Upper lobe of left lung (tissue), 6 donors: ENCODE results near the gene GFI1B. TPM values are rescaled to one million over a fixed set of nuclear protein-coding genes. Genes with fewer than 3 reads are reported as not detected.

Experiments used
- ATAC-seq, 2 donors: fragments of 200-7000 bp; cut with Tn5 transposase; one replicate each; pipeline ENCODE4 v1.9.1; 2022; ENCODE audit warnings: mild to moderate bottlenecking in 2 of 2, moderate library complexity in 2 of 2; ENCODE audit not compliant: low FRiP score in 2 of 2
- DNase-seq, 2 donors: peaks; one replicate each; pipeline ENCODE4 v3.0.0-alpha.2; 2019 to 2020
- H3K27ac ChIP-seq, 4 donors: fragments of 200-600 bp; sonication (generic); one replicate each; pipeline ENCODE4 v1.5.1; 2016 to 2019
- H3K27me3 ChIP-seq, 4 donors: fragments of 200-600 bp; sonication (generic); one replicate each; pipeline ENCODE4 v1.5.1; 2017 to 2019
- H3K36me3 ChIP-seq, 4 donors: fragments of 200-600 bp; sonication (generic); one replicate each; pipeline ENCODE4 v1.5.1; 2016 to 2019
- H3K4me1 ChIP-seq, 4 donors: fragments of 200-600 bp; sonication (generic); one replicate each; pipeline ENCODE4 v1.5.1; 2018 to 2019
- H3K4me3 ChIP-seq, 4 donors: fragments of 200-600 bp; sonication (generic); one replicate each; pipeline ENCODE4 v1.5.1; 2017 to 2019; ENCODE audit warnings: mild to moderate bottlenecking in 2 of 4, moderate library complexity in 1 of 4
- H3K9me3 ChIP-seq, 4 donors: fragments of 200-600 bp; sonication (generic); one replicate each; pipeline ENCODE4 v1.5.1; 2018 to 2019
- EP300 ChIP-seq, 4 donors: sonication (generic); formaldehyde crosslinking; IDR thresholded peaks; one replicate each; pipeline ENCODE4 v1.5.1; 2017; ENCODE audit warnings: antibody characterized with exemption in 4 of 4, control low read depth in 2 of 4
- POLR2A ChIP-seq, 4 donors: fragments of 450-650 bp; IDR thresholded peaks; one replicate each; pipeline ENCODE4 v1.5.1; 2016 to 2017; ENCODE audit warnings: antibody characterized with exemption in 4 of 4, mild to moderate bottlenecking in 2 of 4
- POLR2AphosphoS5 ChIP-seq, 2 donors: sonication (generic); formaldehyde crosslinking; IDR thresholded peaks; one replicate each; pipeline ENCODE4 v1.5.1; 2017; ENCODE audit warnings: antibody characterized with exemption in 2 of 2
- WGBS, 2 donors: methylation state at CpG; one replicate each; pipeline ENCODE4 v1.1.5; 2017 to 2018; 5-methylcytosine and 5-hydroxymethylcytosine counted together
- total RNA-seq, 6 donors: library from RNA; depleted of rRNA in 4 of 6; stranded (reverse); fragments of >200 nt in 4 of 6; gene quantifications; one replicate each; pipeline versions ENCODE4 v1.1.0 to v1.2.1, GENCODE V29; 2016 to 2021
- TF ChIP-seq, protein P1 (sequence below), 6 experiments: fragments of 450-650 bp in 4 of 6; fragments of 200-600 bp in 2 of 6; sonication (generic) in 2 of 6; IDR thresholded peaks; one replicate each; pipeline ENCODE4 v1.5.1; 2016 to 2019; ENCODE audit warnings: antibody characterized with exemption in 6 of 6
- donor health status: DM: no; HTN: no; CAD: no; lungs with moderate emphysema.
- donor health status: DM: no; HTN: yes; CAD: no; lungs with severe emphysema.

The GFI1B gene
- total RNA-seq, 6 donors from 2014 or later: 0.97 to 3.5 (median 1.9) TPM

DNA sequence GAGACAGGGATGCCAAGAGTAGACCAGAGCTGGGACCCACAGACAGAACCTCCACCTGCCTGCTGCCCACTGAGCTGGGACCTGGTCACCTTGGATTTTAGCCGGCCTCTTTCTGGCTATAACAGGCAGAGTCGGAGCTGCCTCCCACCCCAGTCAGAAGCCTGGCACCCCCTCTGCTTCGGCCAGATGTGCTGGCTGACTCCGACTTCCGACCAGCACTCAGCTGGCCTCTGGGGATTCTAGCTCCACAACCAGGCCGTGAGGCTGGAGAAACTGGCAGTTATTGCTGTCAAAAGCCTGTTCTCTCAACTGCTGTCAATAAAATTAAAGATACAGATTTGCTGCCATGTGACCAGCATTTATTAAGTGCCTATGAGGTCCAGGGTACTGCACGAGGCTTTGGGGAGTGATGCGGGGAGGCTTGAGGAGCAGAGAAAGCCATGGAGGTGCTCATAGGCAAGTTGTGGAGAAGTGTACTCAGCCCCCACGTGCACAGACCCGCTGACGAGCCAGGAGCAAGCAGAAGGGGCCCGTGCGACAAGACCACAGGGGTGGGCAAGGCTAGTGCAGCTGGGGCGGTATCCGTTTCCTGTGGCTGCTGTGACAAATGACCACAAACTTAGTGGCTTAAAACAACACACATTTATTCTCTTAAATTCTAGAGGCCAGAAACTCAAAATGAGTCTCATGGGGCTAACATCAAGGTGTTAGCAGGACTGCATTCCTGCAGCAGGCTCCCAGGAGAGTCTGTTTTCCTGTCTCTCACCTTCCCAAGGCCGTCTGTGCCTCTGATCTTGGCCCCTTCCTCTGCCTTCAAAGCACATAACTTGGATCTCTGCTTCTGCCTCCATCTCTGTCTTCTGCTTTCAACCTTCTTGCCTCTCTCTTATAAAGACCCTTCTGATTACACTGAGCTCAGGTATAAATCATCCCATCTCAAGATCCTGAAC, 13.1 kb downstream of the GFI1B start:
- WGBS, 2 donors: 36 to 44% methylated on average over 5 to 15 of the region's 16 CpGs
- TF ChIP-seq POLR2AphosphoS5 (IDR thresholded peaks at IDR 0.05) (no peak), EP300 (IDR thresholded peaks at IDR 0.05) (no peak), POLR2A (IDR thresholded peaks at IDR 0.05) (no peak)
- TF ChIP-seq, protein P1, sequence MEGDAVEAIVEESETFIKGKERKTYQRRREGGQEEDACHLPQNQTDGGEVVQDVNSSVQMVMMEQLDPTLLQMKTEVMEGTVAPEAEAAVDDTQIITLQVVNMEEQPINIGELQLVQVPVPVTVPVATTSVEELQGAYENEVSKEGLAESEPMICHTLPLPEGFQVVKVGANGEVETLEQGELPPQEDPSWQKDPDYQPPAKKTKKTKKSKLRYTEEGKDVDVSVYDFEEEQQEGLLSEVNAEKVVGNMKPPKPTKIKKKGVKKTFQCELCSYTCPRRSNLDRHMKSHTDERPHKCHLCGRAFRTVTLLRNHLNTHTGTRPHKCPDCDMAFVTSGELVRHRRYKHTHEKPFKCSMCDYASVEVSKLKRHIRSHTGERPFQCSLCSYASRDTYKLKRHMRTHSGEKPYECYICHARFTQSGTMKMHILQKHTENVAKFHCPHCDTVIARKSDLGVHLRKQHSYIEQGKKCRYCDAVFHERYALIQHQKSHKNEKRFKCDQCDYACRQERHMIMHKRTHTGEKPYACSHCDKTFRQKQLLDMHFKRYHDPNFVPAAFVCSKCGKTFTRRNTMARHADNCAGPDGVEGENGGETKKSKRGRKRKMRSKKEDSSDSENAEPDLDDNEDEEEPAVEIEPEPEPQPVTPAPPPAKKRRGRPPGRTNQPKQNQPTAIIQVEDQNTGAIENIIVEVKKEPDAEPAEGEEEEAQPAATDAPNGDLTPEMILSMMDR (IDR thresholded peaks at IDR 0.05): no peak
- Histone ChIP-seq H3K4me3 (no peak overlapping the region), H3K27me3 (no peaks in the 10 kb centered on the region), H3K9me3 (no peaks in the 10 kb centered on the region), H3K36me3 (no peaks in the 10 kb centered on the region), H3K4me1 (peaks cover 0 to 4% (median 2%) of the 10 kb centered on the region in 4 donors), H3K27ac (no peak overlapping the region)
- no peak for ATAC-seq
- no peak for DNase-seq

DNA sequence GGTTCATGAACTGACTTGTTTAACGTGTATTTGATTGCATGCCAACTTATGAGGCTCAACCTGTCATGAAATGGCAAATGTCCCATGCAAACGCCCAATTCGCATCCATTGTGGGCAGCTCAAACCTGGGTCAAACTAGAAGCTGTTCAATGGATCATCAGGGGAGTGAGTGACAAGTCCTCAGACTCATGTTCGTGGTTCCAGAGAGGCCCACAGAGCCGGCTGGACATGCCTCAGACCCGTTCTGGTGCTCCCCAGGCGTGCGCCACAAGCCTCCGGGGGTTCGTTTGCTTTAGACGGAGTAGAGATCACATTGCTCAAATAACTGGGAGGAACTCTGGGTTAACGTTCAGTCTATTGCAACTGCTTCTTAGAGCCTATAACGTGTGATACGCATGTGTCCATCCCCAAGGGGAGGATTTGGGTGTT, 15.0 kb downstream of the GFI1B start:
- DNase-seq: peak in 1 of 2 donors; percentile 29
- 49 to 56% methylated on average over 13 to 14 of the region's 14 CpGs for WGBS, 2 donors
- Histone ChIP-seq H3K27ac (no peak overlapping the region), H3K9me3 (no peaks in the 10 kb centered on the region), H3K36me3 (no peaks in the 10 kb centered on the region), H3K4me3 (no peak overlapping the region), H3K4me1 (peaks cover 0 to 4% (median 2%) of the 10 kb centered on the region in 4 donors), H3K27me3 (no peaks in the 10 kb centered on the region)
- no peak for ATAC-seq
- TF ChIP-seq, protein P1 (IDR thresholded peaks at IDR 0.05): no peak
- no peak for TF ChIP-seq POLR2AphosphoS5 (IDR thresholded peaks at IDR 0.05)
- TF ChIP-seq POLR2A (IDR thresholded peaks at IDR 0.05): no peak
- TF ChIP-seq EP300 (IDR thresholded peaks at IDR 0.05): no peak

DNA sequence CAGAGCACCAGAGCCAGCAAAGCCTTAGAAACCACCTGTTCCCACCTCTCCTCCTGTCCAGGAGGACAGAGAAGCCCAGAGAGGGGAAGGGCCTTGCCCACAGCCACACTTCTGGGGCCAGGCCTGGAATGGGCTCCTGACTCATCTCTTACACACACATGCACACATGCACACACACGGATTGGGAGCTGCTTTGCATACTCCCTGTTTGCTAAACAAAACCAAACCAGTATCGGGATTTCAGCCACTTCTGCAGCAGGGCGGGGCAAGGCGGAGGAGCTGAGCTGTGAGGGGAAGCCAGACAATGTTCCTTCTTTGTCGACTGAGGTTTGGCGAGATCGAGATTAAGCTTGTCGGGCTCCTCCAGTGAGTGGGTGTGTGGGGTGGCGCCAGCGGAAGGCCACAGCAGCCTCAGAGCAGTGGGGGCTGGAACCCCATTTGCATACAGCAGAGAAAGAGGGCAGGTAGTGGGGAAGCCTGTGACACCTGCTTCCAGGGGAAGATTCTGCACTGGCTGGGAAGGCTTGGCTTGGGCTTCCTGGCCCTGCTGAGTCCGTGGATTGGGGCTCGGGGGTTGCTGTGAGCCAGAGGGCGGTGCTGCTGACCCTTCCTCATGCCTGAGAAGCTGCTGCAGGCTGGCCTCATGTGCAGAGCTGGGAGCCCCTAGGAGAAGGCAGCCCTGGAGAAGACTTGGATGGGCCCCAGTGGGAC, 16.1 kb downstream of the GFI1B start:
- H3K27ac ChIP-seq: no peak overlapping the region
- H3K36me3 ChIP-seq: no peaks in the 10 kb centered on the region
- TF ChIP-seq, protein P1 (IDR thresholded peaks at IDR 0.05): no peak
- TF ChIP-seq POLR2AphosphoS5 (IDR thresholded peaks at IDR 0.05) (no peak), POLR2A (IDR thresholded peaks at IDR 0.05) (no peak), EP300 (IDR thresholded peaks at IDR 0.05) (no peak)
- H3K4me3 ChIP-seq: no peak overlapping the region
- no peaks in the 10 kb centered on the region for H3K27me3 ChIP-seq
- no peaks in the 10 kb centered on the region for H3K9me3 ChIP-seq
- 29 to 39% methylated on average over 10 to 13 of the region's 13 CpGs for WGBS, 2 donors
- ATAC-seq (peak in 1 of 2 donors; percentile 31), DNase-seq (peak in 1 of 2 donors; percentile 49)
- H3K4me1 ChIP-seq: peaks cover 0 to 4% (median 2%) of the 10 kb centered on the region in 4 donors

DNA sequence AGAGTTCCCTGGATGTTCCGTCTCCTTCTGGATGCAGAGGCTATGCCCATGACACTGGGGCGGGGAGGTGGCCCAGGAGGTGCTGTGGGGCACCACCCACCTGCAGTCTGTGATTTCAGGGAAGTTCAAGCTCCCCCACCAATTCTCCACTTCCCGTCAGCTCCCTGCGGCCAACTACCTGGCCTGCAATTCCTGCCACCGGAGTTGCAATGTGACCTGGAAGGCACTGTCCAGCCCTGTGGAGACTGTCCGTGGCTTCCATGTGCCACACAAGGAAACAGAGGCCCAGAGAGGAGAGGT, 16.6 kb downstream of the GFI1B start:
- DNase-seq (no peak), ATAC-seq (no peak)
- Histone ChIP-seq H3K9me3 (no peaks in the 10 kb centered on the region), H3K36me3 (no peaks in the 10 kb centered on the region), H3K4me1 (peaks cover 0 to 4% (median 2%) of the 10 kb centered on the region in 4 donors), H3K27ac (no peak overlapping the region), H3K27me3 (no peaks in the 10 kb centered on the region), H3K4me3 (no peak overlapping the region)
- 67 to 97% methylated on average over 1 to 5 of the region's 6 CpGs for WGBS, 2 donors
- TF ChIP-seq POLR2A (IDR thresholded peaks at IDR 0.05) (no peak), POLR2AphosphoS5 (IDR thresholded peaks at IDR 0.05) (no peak), EP300 (IDR thresholded peaks at IDR 0.05) (no peak)
- TF ChIP-seq, protein P1 (IDR thresholded peaks at IDR 0.05): no peak
